GM21360 (cell line): ENCODE data around the gene TERT.
A peak's percentile ranks its signal among the peaks of the same experiment; 100 is the strongest.
"Not testable (repeated sequence)": the region's sequence is repeated elsewhere in the genome, so short reads cannot be mapped to it uniquely, and the experiment has no call there.

Source experiments
- ATAC-seq: cut with Tn5 transposase; IDR thresholded peaks from one replicate; pipeline ENCODE4 v1.9.1; 2021; ENCODE audit warnings: mild to moderate bottlenecking, moderate library complexity; ENCODE audit not compliant: unreplicated experiment

The TERT gene

GRCh38 chr5:1294835-1295649, at the start of gene TERT:
Gene TERT (minus strand): TSS chr5:1295068. CDS start chr5:1294989, 79 bp downstream.
- no peak for ATAC-seq

- peak; percentile 5 for ATAC-seq
Observed at GRCh38 chr5:1343931-1344901, 49.3 kb upstream of the TERT start.

GRCh38 chr5:1343315-1343751, 48.5 kb upstream of the TERT start:
- no peak for ATAC-seq

GRCh38 chr5:1342711-1343110, 47.8 kb upstream of the TERT start:
- ATAC-seq: not testable (repeated sequence)

- ATAC-seq: no peak
Observed at GRCh38 chr5:1342268-1342667, 47.4 kb upstream of the TERT start.

- no peak for ATAC-seq
Observed at GRCh38 chr5:1341863-1342262, 47.0 kb upstream of the TERT start.

GRCh38 chr5:1339818-1340210, 44.9 kb upstream of the TERT start:
- ATAC-seq: not testable (repeated sequence)

- ATAC-seq: not testable (repeated sequence)
Observed at GRCh38 chr5:1339139-1339817, 44.4 kb upstream of the TERT start.

GRCh38 chr5:1338506-1339070, 43.7 kb upstream of the TERT start:
- ATAC-seq: no peak

GRCh38 chr5:1338196-1338490, 43.3 kb upstream of the TERT start:
- no peak for ATAC-seq

- no peak for ATAC-seq
Observed at GRCh38 chr5:1337489-1338195, 42.8 kb upstream of the TERT start.

- ATAC-seq: no peak
Observed at GRCh38 chr5:1336749-1337488, 42.1 kb upstream of the TERT start.

- no peak for ATAC-seq
Observed at GRCh38 chr5:1336106-1336561, 41.3 kb upstream of the TERT start.

GRCh38 chr5:1335540-1336095, 40.8 kb upstream of the TERT start:
- ATAC-seq: no peak

- no peak for ATAC-seq
Observed at GRCh38 chr5:1334831-1335539, 40.1 kb upstream of the TERT start.

- no peak for ATAC-seq
Observed at GRCh38 chr5:1333986-1334385, 39.1 kb upstream of the TERT start.

- not testable (repeated sequence) for ATAC-seq
Observed at GRCh38 chr5:1333286-1333685, 38.4 kb upstream of the TERT start.

- ATAC-seq: no peak
Observed at GRCh38 chr5:1332461-1333001, 37.7 kb upstream of the TERT start.
